SKM-1 (cell line): ENCODE results near the gene ABCG1.
"Not testable (repeated sequence)": the region's sequence is repeated elsewhere in the genome, so short reads cannot be mapped to it uniquely, and the experiment has no call there.

ENCODE experiments used
- DNase-seq: peaks from one replicate; lab custom pipeline; 2025; ENCODE audit not compliant: unreplicated experiment; lab: John Stamatoyannopoulos, UW

The ABCG1 gene

DNA sequence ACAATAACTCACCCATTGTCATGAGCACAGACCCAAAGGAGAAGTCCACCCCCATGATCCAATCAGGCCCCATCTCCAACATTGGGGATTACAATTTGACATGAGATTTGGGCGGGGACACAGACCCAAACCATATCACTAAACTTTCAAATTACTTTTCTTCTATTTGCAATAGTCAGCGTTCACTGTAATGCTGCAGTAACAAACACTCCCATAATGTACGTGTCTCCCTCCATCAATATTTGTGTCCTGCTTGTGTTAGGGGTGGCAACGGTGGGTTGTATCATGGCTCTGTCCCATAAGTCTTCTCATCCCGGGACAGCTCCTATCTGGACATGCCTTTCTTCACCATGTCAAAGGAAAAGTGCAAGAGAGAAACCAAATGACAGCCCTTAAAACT is 70.0 kb downstream of the ABCG1 start:
- DNase-seq = no peak

DNA sequence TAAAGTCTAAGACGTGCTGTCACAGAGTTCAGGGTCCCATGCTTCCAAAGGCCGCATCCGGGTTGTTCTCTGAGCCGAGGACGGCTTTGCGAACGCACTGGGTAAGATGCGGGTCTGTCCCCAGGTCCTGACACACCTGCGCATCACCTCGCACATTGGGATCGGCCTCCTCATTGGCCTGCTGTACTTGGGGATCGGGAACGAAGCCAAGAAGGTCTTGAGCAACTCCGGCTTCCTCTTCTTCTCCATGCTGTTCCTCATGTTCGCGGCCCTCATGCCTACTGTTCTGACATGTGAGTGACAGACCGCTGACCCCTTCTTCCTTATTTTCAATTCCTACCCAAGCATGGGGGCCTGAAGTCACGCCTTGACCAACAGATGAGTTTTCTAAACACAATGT is 71.0 kb downstream of the ABCG1 start:
- DNase-seq = peak; percentile 30

GRCh38 chr21:42290505-42290904 is 71.6 kb downstream of the ABCG1 start:
- DNase-seq = no peak

- no peak for DNase-seq
Measured at GRCh38 chr21:42291003-42291750, 72.2 kb downstream of the ABCG1 start.

GRCh38 chr21:42291751-42292562 is 73.0 kb downstream of the ABCG1 start:
- no peak for DNase-seq

DNA sequence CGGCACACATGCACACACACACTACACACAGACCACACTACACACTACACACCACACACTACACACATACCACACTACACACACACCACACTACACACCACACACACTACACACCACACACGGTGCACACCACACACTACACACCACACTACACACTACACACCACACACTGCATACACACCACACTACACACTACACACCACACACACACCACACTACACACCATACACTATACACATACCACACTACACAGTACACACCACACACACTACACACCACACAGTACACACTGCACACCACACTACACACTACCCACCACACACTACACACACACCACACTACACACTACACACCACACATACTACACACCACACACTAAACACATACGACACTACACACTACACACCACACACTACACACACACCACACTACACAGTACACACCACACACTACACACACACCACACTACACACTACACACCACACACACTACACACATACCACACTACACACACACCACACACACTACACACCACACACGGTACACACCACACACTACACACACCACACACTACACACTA is 73.7 kb downstream of the ABCG1 start:
- not testable (repeated sequence) for DNase-seq

DNA sequence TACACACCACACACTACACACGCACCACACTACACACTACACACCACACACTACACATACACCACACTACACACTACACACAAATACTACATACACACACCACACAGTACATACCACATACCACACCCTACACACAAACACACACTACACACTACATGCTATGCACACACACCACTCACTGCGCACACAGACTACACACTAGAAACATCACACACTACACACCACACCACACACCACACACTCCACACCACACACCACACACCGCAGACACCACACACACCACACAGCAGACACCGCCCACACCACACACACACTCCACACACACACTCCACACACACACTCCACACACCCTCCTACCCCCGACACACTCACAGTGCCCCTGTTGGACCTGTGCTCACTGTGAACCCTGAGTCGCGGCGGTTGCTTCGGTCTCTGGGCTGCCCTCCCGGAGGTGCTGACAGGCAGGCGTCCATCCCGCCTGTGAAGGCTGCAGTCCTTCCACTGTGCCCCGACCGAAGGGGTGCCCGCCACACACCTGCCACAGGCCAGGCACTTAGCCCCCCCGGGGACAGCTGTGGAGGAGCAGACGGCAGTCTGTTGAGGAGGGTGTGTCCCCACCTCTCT is 74.8 kb downstream of the ABCG1 start:
- no peak for DNase-seq

- DNase-seq = no peak
Measured at GRCh38 chr21:42294273-42294880, 75.4 kb downstream of the ABCG1 start.

DNA sequence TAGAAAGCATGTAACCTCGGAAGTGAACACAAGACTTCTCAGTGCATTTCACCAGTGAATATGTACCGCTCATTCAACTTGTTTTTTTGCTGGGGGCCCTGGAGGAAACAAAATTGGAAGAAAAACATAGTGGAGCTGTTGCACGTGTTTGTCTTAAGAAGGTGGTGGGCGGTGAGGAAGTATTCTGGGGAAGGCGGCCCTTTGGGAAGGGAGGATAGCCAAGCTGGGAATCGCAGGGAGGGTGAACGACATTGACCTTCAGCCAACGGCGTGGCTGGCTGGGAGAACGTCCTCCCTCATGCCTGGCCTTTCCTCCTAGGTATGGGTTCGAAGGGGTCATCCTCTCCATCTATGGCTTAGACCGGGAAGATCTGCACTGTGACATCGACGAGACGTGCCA is 76.9 kb downstream of the ABCG1 start:
- no peak for DNase-seq

- DNase-seq = no peak
Measured at GRCh38 chr21:42296501-42296900, 77.6 kb downstream of the ABCG1 start.

GRCh38 chr21:42297377-42297776 is 78.4 kb downstream of the ABCG1 start:
- no peak for DNase-seq

- no peak for DNase-seq
Measured at GRCh38 chr21:42298237-42298636, 79.3 kb downstream of the ABCG1 start.

DNA sequence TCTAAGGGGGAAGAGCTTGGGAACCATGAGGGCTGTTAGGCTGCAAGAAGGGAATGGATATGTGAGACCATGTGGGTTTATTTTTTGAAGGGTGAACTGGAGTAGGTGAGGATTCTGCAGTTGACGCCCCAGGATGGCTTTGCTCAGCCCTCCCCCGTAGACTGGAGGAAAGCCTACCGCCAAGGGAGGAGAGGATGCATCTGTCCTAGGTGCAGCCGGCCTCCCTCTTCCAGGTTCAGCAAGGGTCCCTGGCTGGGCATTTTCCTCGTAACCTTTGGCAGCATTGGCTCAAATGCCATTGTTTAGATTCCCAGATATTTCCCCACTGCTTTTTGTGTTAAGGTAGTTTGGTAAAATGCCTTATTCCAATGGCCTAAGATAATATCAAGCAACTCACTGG is 79.7 kb downstream of the ABCG1 start:
- DNase-seq = no peak

DNA sequence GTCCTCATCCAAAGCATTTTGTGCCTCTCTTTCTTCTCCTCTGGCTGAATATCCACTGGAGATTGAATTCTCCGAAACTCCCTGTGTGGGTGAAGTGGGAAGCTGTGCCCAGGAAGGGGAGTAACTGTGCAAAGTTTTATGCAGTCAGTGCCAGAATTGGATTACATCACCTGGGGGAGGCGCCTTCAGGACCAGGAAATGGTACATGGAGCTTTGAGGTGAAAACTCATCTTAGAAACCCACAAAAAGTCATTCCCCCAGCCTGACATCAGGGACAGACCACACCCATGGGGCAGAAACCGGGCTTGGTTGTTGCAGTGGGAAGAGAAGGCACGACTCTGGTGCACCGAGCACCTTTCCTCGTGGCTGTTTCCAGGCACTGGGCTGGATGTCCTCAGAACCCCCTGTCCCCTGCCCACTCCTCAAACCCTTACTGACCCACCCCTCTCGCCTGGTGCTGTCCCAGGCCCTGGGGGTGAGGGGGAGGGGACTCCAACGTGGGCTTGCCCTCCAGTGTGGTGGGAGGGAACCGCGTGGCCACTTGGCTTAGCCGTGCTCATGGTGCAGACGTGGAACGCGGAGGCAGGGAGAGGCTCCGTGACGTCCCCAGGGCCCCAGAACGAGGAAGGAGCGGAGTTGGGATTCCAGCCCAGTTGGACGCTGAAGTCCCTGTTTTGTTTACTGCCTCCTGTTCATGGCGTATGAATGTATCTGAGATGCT is 80.5 kb downstream of the ABCG1 start:
- peak; percentile 6 for DNase-seq

DNA sequence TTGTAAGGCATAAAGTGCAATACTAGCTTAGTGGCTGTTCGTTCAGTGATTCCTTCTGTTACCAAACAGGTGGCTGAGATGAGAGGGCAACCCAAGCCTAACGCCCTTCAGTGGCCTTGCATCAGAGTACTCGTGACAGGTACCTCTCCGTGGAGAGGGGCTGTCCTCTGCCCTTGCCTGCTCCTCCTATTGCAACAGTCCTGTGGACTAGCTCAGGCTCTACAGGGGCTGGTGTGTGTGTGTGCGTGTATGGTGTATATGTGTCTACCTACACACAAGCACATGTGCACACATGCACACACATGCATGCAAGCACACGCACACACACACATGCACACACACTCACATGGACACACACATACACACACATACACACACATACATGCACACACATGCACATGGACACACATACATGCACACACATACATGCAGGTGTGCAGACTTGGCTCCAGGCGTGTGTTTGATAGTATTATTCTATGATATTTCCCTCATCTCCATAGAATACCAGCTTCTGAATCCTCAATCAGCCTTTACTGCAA is 81.2 kb downstream of the ABCG1 start:
- no peak for DNase-seq

GRCh38 chr21:42300956-42301355 is 82.0 kb downstream of the ABCG1 start:
- no peak for DNase-seq

DNA sequence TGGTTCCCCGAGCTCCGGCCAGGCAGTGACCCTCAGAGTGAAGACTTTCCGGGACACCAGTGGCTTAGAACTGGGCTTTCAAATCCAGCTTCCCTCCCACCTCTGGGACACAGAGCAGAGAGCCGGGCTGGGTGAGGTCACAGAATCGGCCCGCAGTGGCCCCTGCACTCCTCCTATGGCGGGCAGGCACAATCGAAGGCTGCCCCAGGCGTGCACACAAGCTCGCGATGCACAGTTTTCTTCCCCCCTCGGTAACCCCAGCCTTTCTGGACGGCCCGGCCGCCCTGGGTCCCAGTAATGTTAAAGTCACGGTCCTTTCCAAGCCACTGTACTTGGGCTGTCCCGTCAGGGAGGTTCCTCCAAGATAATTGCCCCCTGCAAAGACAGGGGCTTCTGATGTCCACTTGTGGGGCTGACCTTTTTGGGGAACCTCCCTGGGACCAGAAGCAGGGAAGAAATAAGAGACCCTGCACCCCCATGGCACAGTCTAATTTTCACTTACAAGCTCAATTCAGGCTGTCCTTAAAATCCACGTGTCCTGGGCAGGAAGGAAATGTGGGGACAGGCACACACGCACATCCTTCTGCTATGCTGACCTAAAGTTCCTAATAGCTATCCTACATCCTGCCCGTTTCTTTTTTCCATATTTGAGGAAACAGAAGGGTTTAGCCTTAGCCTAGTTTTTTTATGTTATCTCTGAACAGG is 82.6 kb downstream of the ABCG1 start:
- DNase-seq = no peak

GRCh38 chr21:42302076-42302650 is 83.2 kb downstream of the ABCG1 start:
- DNase-seq = no peak

- DNase-seq = no peak
Measured at GRCh38 chr21:42302794-42303193, 83.9 kb downstream of the ABCG1 start.
